GM21529 (cell line): Measurements from ENCODE around the gene GALNT10.

ENCODE experiments used
- ATAC-seq: cut with Tn5 transposase; IDR thresholded peaks from one replicate; pipeline ENCODE4 v1.9.1; 2021; ENCODE audit not compliant: unreplicated experiment

Gene GALNT10

GRCh38 chr5:154318691-154319090 is 128.2 kb downstream of the GALNT10 start:
- no peak for ATAC-seq

DNA sequence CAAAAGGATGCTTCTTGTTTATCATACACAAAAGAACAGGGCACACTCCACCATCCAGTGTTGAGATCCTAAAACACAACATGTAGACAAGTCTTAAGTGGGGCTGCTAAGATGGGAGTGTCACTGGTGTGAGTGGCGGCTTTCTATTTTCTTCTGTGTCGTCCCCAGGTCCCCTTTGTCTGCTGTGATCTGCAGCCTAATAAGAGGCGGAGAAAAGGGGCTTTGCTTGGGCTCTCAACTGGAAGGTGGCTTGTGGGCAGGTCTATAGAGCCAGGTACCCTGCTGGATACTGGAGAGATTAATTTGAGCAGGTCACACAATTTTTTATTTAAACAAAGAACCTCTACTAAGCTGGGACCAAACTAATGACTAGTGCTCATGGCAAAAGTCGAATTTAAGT is 129.2 kb downstream of the GALNT10 start:
- no peak for ATAC-seq

DNA sequence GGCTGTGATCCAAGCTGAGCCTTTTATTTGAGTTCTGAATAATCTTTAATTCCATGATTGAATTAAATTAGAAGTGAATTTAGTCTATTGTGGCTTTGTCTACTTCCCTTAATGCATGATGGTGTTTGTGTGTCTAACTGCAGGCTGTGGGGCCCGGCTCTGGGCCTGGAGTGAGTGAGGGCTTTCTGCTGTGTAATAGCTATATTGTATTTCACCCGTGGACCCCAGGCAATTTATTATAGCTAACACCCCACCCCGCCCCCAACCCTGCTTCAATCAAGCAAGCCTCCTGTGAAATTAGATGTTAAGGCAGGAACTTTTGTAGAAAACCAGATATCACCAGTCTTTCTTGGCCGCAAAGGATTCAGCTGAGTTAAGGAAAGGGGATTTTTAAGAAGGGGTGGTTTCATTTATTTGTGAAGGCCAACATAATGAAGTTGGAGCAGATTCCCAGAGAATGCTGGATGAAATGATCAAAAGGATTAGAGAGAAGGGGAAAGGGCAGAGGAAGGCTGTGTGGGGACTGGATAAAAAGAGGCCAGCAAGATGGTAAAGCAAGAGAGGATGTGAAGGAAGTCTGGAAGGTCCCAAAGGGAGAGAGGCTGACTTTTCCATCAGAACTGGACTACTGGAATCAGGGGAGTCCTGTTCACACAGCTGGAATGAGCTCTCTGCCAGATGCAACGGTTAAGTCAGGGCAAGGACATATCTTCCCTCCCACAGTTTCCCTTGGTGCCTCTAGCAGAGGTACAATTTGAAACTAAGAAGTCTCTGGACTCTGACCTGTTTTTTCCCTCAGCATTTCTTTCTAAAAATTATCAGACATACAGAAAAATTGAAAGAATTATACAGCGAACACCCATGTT is 129.9 kb downstream of the GALNT10 start:
- ATAC-seq = no peak

DNA sequence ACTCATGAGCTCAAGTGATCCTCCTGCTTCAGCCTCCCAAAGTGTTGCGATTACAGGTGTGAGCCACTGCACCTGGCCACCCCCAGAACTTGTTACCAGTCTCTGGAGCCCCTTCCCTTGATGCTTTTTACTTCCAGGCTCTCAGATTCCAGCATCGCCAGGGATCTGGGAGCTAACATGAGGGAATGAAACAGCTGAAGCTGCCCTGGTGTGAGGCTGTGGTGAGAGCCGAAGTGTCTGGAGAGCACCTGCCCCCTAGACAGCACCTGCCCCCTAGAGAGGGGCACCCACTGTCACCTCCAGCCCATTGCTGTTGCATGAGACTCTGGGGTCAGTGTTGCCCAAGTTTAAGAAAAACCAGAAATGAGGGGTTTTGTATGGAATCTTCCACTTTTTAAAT is 131.0 kb downstream of the GALNT10 start:
- ATAC-seq = no peak

DNA sequence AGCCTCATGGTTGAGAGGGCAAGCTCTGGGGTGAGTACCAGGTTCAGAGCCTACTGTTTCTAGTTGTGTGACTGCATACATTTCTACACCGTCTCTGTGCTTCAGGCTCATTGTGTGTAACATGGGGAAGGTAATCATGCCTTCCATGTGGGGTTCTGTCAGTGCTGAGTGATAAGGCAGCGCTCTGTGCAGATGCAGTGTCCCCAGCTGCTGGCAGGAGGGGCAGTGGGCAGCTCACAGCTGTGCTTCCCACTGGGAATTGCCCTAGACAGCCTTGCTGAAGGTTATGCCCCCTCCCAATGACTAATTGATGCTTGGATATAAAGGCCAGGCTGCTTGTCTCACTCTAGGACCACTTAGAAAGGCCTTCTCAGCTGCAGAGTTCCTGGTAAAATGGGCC is 133.5 kb downstream of the GALNT10 start:
- ATAC-seq = no peak

GRCh38 chr5:154325566-154325965 is 135.0 kb downstream of the GALNT10 start:
- no peak for ATAC-seq

DNA sequence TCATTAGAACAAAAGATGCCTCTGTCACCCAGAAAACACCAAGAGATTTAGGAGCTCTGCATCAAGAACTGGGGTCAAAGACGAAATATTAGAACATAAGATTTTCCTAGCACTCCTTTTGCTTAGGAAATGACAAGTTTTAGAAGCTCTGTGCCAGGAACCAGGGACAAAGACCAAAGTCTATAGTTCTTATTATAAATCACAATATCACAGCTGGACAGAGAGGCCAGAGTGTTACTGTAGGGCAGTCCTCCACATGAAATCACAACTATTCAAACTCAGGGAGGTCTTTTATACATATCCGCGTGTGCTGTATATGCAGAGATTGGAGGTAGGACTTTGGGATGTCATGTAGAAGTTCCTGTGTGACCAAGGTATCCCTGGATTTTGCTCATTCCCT is 138.5 kb downstream of the GALNT10 start:
- ATAC-seq = no peak

- ATAC-seq = no peak
Measured at GRCh38 chr5:154329519-154330040, 139.0 kb downstream of the GALNT10 start.

DNA sequence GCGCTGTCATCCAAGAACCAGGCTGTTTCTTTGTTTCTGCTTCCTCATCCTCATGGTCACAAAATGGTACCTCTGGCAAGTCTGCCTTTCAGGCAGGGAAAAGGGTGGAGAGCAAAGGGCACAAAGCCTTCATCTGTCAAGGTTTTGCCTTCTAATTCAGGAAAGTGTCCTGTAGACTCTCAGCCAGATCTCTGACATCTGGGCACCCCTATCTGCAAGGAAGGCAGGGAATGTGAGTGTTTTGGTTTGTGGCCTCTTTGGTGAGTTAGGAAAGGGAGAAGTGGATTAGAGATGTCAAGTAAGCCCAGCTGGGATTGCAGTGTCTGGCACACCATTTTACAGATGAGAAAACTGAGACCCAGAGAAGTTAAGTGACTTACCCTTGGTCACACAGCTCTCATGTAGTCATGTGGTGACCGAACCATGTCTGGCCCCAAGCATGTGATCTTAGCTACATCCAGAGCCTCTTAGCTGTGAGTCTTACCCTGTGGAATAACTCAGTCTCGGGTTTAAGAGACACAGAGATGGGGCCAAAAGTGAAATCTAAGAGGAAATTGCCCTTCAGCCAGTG is 139.6 kb downstream of the GALNT10 start:
- ATAC-seq = no peak

GRCh38 chr5:154331232-154331631 is 140.7 kb downstream of the GALNT10 start:
- ATAC-seq = no peak

DNA sequence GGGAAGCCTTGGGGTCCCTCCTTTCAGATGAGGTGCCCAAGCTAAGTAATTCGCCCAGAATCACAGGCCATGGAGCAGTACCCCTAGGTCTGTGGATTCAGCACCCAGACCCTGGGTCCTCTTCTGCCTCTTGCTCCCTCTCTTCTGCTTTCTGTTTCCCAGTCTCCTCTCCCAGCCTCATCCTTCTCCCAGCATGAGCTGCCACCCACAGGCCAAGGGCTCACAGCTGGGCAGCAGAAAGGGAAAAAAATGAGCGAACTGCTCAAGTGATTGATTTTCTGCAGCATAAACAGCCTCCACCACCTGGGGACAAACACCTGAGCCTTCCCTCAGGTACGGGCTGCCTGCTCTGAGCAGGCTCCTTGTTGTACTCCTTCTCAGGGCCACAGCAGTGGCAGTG is 141.4 kb downstream of the GALNT10 start:
- no peak for ATAC-seq

DNA sequence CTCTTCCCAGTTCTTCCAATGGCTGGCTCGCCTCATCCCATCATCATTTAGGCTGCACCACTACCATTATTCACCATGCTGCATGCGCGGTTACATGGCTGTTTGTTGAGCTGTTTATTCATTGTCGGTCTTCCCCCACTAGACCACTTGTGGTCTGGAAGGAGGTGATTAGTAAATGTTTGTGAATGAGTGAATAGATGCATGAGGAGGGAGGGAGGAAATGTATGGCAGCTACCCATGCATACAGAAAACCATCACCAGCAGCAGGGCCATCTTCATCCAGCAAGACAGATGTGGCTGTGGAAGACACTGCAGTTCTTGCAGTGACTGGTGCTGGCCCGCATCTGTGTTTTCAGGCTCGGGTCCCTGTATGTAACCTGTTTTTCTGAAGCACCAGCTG is 141.9 kb downstream of the GALNT10 start:
- ATAC-seq = no peak

- no peak for ATAC-seq
Measured at GRCh38 chr5:154333016-154333415, 142.5 kb downstream of the GALNT10 start.

DNA sequence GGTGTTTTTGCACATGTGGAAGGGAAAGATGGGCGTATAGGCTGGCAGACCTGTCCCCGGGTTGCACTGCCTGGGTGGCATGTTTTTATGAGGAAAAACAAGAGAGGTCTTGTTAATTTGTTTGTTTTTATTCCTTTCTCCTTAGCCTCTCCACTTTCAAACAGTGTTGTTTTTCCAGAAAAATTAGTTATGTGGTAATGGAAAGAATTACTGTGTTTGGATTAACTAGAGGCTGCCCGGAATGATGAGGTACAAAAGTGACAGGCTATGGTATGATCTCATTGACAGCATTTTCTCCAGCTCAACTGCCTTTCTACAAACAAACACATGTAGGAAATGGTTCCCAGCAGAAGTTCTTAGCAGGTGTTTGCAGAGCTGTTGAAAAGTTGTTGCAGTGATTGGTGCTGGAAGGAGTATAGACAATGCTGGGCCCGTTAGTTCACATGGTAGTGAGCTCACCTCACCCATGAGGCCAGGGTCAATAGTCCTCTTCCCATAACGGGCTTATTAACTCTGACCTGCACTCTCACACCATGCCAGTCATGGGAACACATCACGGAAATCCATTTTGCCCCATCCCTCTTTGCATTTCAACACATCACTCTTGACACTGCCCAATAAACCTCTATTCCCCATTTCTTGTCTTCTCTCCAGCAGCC is 144.0 kb downstream of the GALNT10 start:
- no peak for ATAC-seq

DNA sequence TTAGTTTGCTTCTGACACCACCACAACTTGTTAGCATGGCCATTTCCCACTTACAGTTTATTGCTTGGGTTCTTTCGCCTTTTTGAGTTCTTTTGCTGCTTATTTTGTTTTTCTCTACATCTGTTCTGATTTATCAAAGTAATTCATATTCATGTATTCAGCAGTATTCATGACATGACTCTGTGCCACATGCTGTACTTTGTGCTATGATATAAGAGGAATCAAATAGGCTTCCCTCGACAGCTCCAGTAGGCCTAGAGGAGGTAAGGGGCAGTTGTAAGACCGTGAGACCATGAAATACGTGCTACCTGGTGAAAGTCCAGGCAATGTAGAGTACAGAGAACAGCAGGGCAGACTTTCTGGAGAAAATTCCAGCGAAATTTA is 144.5 kb downstream of the GALNT10 start:
- no peak for ATAC-seq

- no peak for ATAC-seq
Measured at GRCh38 chr5:154341620-154342019, 151.1 kb downstream of the GALNT10 start.

DNA sequence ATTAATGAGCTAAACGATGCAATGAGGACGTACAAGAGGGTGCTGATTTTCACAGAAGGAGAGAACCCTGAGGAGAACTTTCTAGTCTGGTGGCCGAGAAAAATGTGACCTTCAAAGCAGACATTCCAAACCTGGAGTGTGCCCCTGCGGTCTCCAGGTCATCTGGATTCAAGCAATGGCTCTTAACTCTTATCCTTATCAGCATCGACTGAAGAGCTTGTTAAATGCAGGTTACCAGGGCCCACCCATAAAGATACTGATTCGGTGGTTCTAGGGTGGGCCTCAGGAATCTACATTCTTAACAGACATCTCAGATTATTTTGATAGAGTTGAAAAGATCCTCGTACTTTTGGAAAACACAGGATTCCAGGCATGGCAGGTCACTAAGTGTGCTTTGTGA is 151.7 kb downstream of the GALNT10 start:
- ATAC-seq = no peak

- ATAC-seq = no peak
Measured at GRCh38 chr5:154342963-154343362, 152.4 kb downstream of the GALNT10 start.

DNA sequence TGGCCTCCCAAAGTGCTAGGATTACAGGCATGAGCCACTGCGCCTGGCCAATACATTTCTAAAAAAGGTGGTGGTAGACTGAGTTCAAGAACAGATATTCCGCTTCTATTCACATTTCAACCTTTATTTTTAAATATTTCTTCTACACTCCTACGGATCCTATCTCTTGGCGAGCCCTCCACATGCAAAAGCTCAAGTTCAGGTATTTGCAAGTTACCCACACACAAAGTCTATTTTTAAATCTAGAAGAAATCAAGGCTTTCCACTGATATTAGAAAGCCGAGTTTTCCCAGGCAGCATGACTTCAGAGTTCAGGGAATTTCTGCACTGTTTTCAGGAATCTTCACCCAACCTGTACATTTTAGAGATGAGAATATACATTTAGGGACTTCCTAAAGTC is 153.9 kb downstream of the GALNT10 start:
- no peak for ATAC-seq

- peak; percentile 85 for ATAC-seq
Measured at GRCh38 chr5:154345255-154345952, 154.9 kb downstream of the GALNT10 start.

DNA sequence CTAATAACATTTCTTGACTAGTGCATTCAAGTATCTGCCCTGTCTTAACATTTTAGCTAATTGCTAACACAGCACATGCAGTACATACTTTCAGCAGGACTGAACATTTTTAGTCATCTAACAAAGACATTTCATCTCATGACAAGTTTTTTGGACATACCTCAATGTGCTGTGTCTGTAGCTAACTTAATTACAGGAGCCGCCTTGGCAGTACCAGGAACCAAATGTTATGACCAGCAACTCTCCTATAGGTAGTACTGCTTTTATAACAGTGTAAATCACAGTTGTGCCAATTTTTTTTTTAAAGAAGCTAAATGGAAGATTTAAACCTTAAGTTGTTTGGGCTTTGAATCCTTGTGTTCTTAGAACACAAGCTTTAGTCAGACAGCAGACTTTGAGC is 155.9 kb downstream of the GALNT10 start:
- ATAC-seq = no peak
